ENCODE data around the gene LALBA. TPM values are rescaled to one million over a fixed set of nuclear protein-coding genes. Genes with fewer than 3 reads are reported as not detected.
"Not testable (repeated sequence)": the region's sequence is repeated elsewhere in the genome, so short reads cannot be mapped to it uniquely, and the experiment has no call there.

The LALBA gene
- total and polyA plus RNA-seq, 9 donors = not detected

- H3K4me1 ChIP-seq (ENCODE audit: insufficient read depth); H3K9me3 ChIP-seq; H3K36me3 ChIP-seq; H3K27me3 ChIP-seq; DNase-seq; H3K27ac ChIP-seq; H3K4me3 ChIP-seq; intact Hi-C loops (cut with DNase I): not testable (repeated sequence)
- WGBS, 3 donors = 85 to 94% (median 92%) methylated on average over 2 to 3 of the region's 3 CpGs
Observed at GRCh38 chr12:48547012-48547411, 22.8 kb downstream of the LALBA start.

GRCh38 chr12:48545833-48546469, 23.9 kb downstream of the LALBA start:
- Histone ChIP-seq H3K36me3 (no peaks in the 10 kb centered on the region), H3K4me1 (ENCODE audit: insufficient read depth) (no peaks in the 10 kb centered on the region), H3K27me3 (no peaks in the 10 kb centered on the region), H3K4me3 (no peak overlapping the region), H3K27ac (no peak overlapping the region), H3K9me3 (no peaks in the 10 kb centered on the region)
- intact Hi-C loops (cut with DNase I) = no loop called here
- no peak for DNase-seq
- TF ChIP-seq EP300 (IDR thresholded peaks at IDR 0.05) = no peak
- TF ChIP-seq, protein P1, sequence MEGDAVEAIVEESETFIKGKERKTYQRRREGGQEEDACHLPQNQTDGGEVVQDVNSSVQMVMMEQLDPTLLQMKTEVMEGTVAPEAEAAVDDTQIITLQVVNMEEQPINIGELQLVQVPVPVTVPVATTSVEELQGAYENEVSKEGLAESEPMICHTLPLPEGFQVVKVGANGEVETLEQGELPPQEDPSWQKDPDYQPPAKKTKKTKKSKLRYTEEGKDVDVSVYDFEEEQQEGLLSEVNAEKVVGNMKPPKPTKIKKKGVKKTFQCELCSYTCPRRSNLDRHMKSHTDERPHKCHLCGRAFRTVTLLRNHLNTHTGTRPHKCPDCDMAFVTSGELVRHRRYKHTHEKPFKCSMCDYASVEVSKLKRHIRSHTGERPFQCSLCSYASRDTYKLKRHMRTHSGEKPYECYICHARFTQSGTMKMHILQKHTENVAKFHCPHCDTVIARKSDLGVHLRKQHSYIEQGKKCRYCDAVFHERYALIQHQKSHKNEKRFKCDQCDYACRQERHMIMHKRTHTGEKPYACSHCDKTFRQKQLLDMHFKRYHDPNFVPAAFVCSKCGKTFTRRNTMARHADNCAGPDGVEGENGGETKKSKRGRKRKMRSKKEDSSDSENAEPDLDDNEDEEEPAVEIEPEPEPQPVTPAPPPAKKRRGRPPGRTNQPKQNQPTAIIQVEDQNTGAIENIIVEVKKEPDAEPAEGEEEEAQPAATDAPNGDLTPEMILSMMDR (IDR thresholded peaks at IDR 0.05) = no peak
- no peak for TF ChIP-seq POLR2A (IDR thresholded peaks at IDR 0.05)
- 49 to 66% (median 58%) methylated on average over 4 of the region's 4 CpGs for WGBS, 3 donors

- DNase-seq = no peak
- 52 to 61% (median 52%) methylated on average over 8 of the region's 8 CpGs for WGBS, 3 donors
- intact Hi-C loops (cut with DNase I) = no loop called here
Observed at GRCh38 chr12:48542300-48542928, 27.4 kb downstream of the LALBA start.

GRCh38 chr12:48536602-48537001, 33.2 kb downstream of the LALBA start:
- intact Hi-C loops (cut with DNase I) = no loop called here
- 80 to 95% (median 94%) methylated on average over 1 of the region's 1 CpG for WGBS, 3 donors
- H3K36me3 ChIP-seq = no peaks in the 10 kb centered on the region

More at GRCh38 chr12:48542300-48542928, 27.4 kb downstream of the LALBA start:
- no peak for TF ChIP-seq EP300 (IDR thresholded peaks at IDR 0.05)
- TF ChIP-seq, protein P1 (IDR thresholded peaks at IDR 0.05) = no peak
- TF ChIP-seq POLR2A (IDR thresholded peaks at IDR 0.05) = no peak
- H3K27ac ChIP-seq = no peak overlapping the region
- H3K4me3 ChIP-seq = no peak overlapping the region
- H3K9me3 ChIP-seq = no peaks in the 10 kb centered on the region
- H3K4me1 ChIP-seq (ENCODE audit: insufficient read depth) = no peaks in the 10 kb centered on the region
- H3K27me3 ChIP-seq = no peaks in the 10 kb centered on the region
- H3K36me3 ChIP-seq = no peaks in the 10 kb centered on the region

More at GRCh38 chr12:48536602-48537001, 33.2 kb downstream of the LALBA start:
- TF ChIP-seq, protein P1 (IDR thresholded peaks at IDR 0.05) = no peak
- no peak for TF ChIP-seq POLR2A (IDR thresholded peaks at IDR 0.05)
- no peak for TF ChIP-seq EP300 (IDR thresholded peaks at IDR 0.05)
- H3K27ac ChIP-seq = no peak overlapping the region
- DNase-seq = no peak
- no peak overlapping the region for H3K4me3 ChIP-seq
- H3K27me3 ChIP-seq = no peaks in the 10 kb centered on the region
- no peaks in the 10 kb centered on the region for H3K9me3 ChIP-seq
- H3K4me1 ChIP-seq (ENCODE audit: insufficient read depth) = no peaks in the 10 kb centered on the region
